SK-N-SH treated with all-trans-retinoic acid at 6 μM for 48 hours (cell line): ENCODE results near the gene UNC80.

Experiments
- ATAC-seq: fragments of 200-7000 bp; cut with Tn5 transposase; 3 replicates; pipeline ENCODE4 v1.9.1; 2020; ENCODE audit warnings: mild to moderate bottlenecking, moderate library complexity
- ARNTL ChIP-seq: fragments of 450-650 bp; formaldehyde crosslinking; IDR thresholded peaks from 2 replicates; pipeline ENCODE4 v1.5.0; 2020; ENCODE audit warnings: low read depth, mild to moderate bottlenecking, moderate library complexity, borderline replicate concordance
- CREB5 ChIP-seq: fragments of 250-450 bp; sonication (Bioruptor Pico); IDR thresholded peaks from 2 replicates; pipeline ENCODE4 v1.5.1; 2020; ENCODE audit warnings: low read depth, mild to moderate bottlenecking, moderate library complexity
- CSDC2 ChIP-seq: fragments of 250-450 bp; sonication (Bioruptor Pico); IDR thresholded peaks from 2 replicates; pipeline ENCODE4 v1.5.0; 2020; ENCODE audit warnings: mild to moderate bottlenecking, moderate library complexity
- CSRNP3 ChIP-seq: fragments of 250-450 bp; sonication (Bioruptor Pico); IDR thresholded peaks from 2 replicates; pipeline ENCODE4 v1.5.1; 2021; ENCODE audit warnings: mild to moderate bottlenecking, moderate library complexity
- ESRRG ChIP-seq: fragments of 250-450 bp; sonication (Bioruptor Pico); IDR thresholded peaks from 2 replicates; pipeline ENCODE4 v1.6.1; 2021; ENCODE audit warnings: mild to moderate bottlenecking
- GLIS3 ChIP-seq: fragments of 250-450 bp; sonication (Bioruptor Pico); IDR thresholded peaks from 2 replicates; pipeline ENCODE4 v1.5.0; 2020; ENCODE audit warnings: mild to moderate bottlenecking, moderate library complexity
- ISL1 ChIP-seq: fragments of 250-450 bp; sonication (Bioruptor Pico); IDR thresholded peaks from 2 replicates; pipeline ENCODE4 v2.1.2; 2022; ENCODE audit warnings: mild to moderate bottlenecking, moderate library complexity
- OSR1 ChIP-seq: fragments of 250-450 bp; sonication (Bioruptor Pico); IDR thresholded peaks from 2 replicates; pipeline ENCODE4 v1.8.0; 2022; ENCODE audit warnings: moderate library complexity, mild to moderate bottlenecking, inconsistent platforms
- PATZ1 ChIP-seq: fragments of 250-450 bp; sonication (Bioruptor Pico); IDR thresholded peaks from 2 replicates; pipeline ENCODE4 v1.8.0; 2020; ENCODE audit warnings: mild to moderate bottlenecking, moderate library complexity, borderline replicate concordance
- POU6F1 ChIP-seq: fragments of 250-450 bp; sonication (Bioruptor Pico); IDR thresholded peaks from 2 replicates; pipeline ENCODE4 v1.8.0; 2021; ENCODE audit warnings: low read depth, mild to moderate bottlenecking, moderate library complexity, borderline replicate concordance
- PPARA ChIP-seq: fragments of 250-450 bp; sonication (Bioruptor Pico); IDR thresholded peaks from 2 replicates; pipeline ENCODE4 v1.5.0; 2020; ENCODE audit warnings: mild to moderate bottlenecking, borderline replicate concordance
- RARB ChIP-seq: fragments of 250-450 bp; sonication (Bioruptor Pico); IDR thresholded peaks from 2 replicates; pipeline ENCODE4 v1.8.0; 2021; ENCODE audit warnings: mild to moderate bottlenecking, moderate library complexity
- SNAI2 ChIP-seq: fragments of 250-450 bp; sonication (Bioruptor Pico); IDR thresholded peaks from 2 replicates; pipeline ENCODE4 v1.5.0; 2020; ENCODE audit warnings: mild to moderate bottlenecking, moderate library complexity
- TCF4 ChIP-seq: fragments of 250-450 bp; sonication (Bioruptor Pico); IDR thresholded peaks from 2 replicates; pipeline ENCODE4 v1.8.0; 2021; ENCODE audit warnings: mild to moderate bottlenecking, moderate library complexity, borderline replicate concordance
- TOX ChIP-seq: fragments of 250-450 bp; sonication (Bioruptor Pico); IDR thresholded peaks from 2 replicates; pipeline ENCODE4 v1.8.0; 2021; ENCODE audit warnings: mild to moderate bottlenecking, moderate library complexity, borderline replicate concordance
- TSHZ2 ChIP-seq: fragments of 250-450 bp; sonication (Bioruptor Pico); IDR thresholded peaks from 2 replicates; pipeline ENCODE4 v1.5.0; 2020; ENCODE audit warnings: mild to moderate bottlenecking, moderate library complexity
- ZC3H10 ChIP-seq: fragments of 250-450 bp; sonication (Bioruptor Pico); IDR thresholded peaks from 2 replicates; pipeline ENCODE4 v1.5.1; 2021; ENCODE audit warnings: mild to moderate bottlenecking, moderate library complexity
- ZFP3 ChIP-seq: fragments of 250-450 bp; sonication (Bioruptor Pico); IDR thresholded peaks from 2 replicates; pipeline ENCODE4 v1.5.0; 2020; ENCODE audit warnings: mild to moderate bottlenecking, moderate library complexity
- ZFP30 ChIP-seq: fragments of 450-650 bp; formaldehyde crosslinking; IDR thresholded peaks from 2 replicates; pipeline ENCODE4 v1.5.0; 2022; ENCODE audit warnings: mild to moderate bottlenecking, moderate library complexity
- ZNF70 ChIP-seq: fragments of 450-650 bp; formaldehyde crosslinking; IDR thresholded peaks from 2 replicates; pipeline ENCODE4 v1.5.0; 2020; ENCODE audit warnings: mild to moderate bottlenecking, moderate library complexity
- ZNF8 ChIP-seq: fragments of 450-650 bp; formaldehyde crosslinking; IDR thresholded peaks from 2 replicates; pipeline ENCODE4 v1.5.0; 2020; ENCODE audit warnings: mild to moderate bottlenecking, moderate library complexity

The UNC80 gene

GRCh38 chr2:209771474-209772289 lies at the start of gene UNC80:
TSS of gene UNC80 (plus strand) at chr2:209771832. CDS start at chr2:209772073, 241 bp downstream.
- TF ChIP-seq PATZ1 (CRISPR knock-in tag) = peak; percentile 86; the same call in 1 of the 2 replicates
- TF ChIP-seq ZFP30 (CRISPR knock-in tag) = no peak
- TF ChIP-seq ZFP3 (CRISPR knock-in tag) = peak; percentile 74; the same call in 1 of the 2 replicates
- TF ChIP-seq TSHZ2 (CRISPR knock-in tag) = peak; percentile 51; the same call in 1 of the 2 replicates
- TF ChIP-seq CSDC2 (CRISPR knock-in tag) = 0 out of 2 replicates have a peak, but pooled peaks have one; percentile 67
- peak; percentile 31; the same call in 1 of the 2 replicates for TF ChIP-seq SNAI2 (CRISPR knock-in tag)
- peak; percentile 99 for ATAC-seq

- ATAC-seq = no peak
- TF ChIP-seq GLIS3 (CRISPR knock-in tag) = no peak
- TF ChIP-seq POU6F1 (CRISPR knock-in tag) = no peak
- no peak for TF ChIP-seq OSR1 (CRISPR knock-in tag)
- no peak for TF ChIP-seq CSRNP3 (CRISPR knock-in tag)
- no peak for TF ChIP-seq ZFP3 (CRISPR knock-in tag)
Observed at GRCh38 chr2:209726311-209726710, 45.3 kb upstream of the UNC80 start.

GRCh38 chr2:209727077-209727476 lies 44.6 kb upstream of the UNC80 start:
- TF ChIP-seq GLIS3 (CRISPR knock-in tag) = no peak
- TF ChIP-seq TOX (CRISPR knock-in tag) = no peak
- TF ChIP-seq PATZ1 (CRISPR knock-in tag) = no peak
- no peak for TF ChIP-seq ARNTL (CRISPR knock-in tag)
- TF ChIP-seq TCF4 (CRISPR knock-in tag) = no peak
- no peak for TF ChIP-seq ISL1 (CRISPR knock-in tag)
- no peak for TF ChIP-seq ZNF8
- no peak for TF ChIP-seq CREB5 (CRISPR knock-in tag)
- no peak for TF ChIP-seq CSDC2 (CRISPR knock-in tag)
- TF ChIP-seq CSRNP3 (CRISPR knock-in tag) = no peak
- TF ChIP-seq ZC3H10 (CRISPR knock-in tag) = no peak
- no peak for TF ChIP-seq ZFP3 (CRISPR knock-in tag)
- no peak for TF ChIP-seq SNAI2 (CRISPR knock-in tag)
- no peak for TF ChIP-seq ESRRG (CRISPR knock-in tag)
- TF ChIP-seq RARB (CRISPR knock-in tag) = no peak
- TF ChIP-seq OSR1 (CRISPR knock-in tag) = no peak
- no peak for TF ChIP-seq ZNF70 (CRISPR knock-in tag)
- TF ChIP-seq POU6F1 (CRISPR knock-in tag) = no peak
- no peak for TF ChIP-seq PPARA (CRISPR knock-in tag)
- ATAC-seq = no peak
